Liver (tissue), 9 donors: ENCODE data around the gene BNC2. TPM values are rescaled to one million over a fixed set of nuclear protein-coding genes. Genes with fewer than 3 reads are reported as not detected.

Experiments used
- DNase-seq: peaks from one replicate; pipeline ENCODE4 v3.0.0-alpha.2; 2017; ENCODE audit warnings: low spot score
- H3K27ac ChIP-seq, 2 donors: one replicate each; pipeline ENCODE4 v1.7.0; 2013; ENCODE audit warnings: inconsistent platforms in 2 of 2, low read length in 2 of 2, control low read depth in 1 of 2, low read depth in 1 of 2, mild to moderate bottlenecking in 1 of 2
- H3K27me3 ChIP-seq, 4 donors: one replicate each; pipeline versions ENCODE4 v1.6.1 to v1.7.0; 2013; ENCODE audit warnings: low read length in 3 of 4, inconsistent platforms in 1 of 4, mild to moderate bottlenecking in 1 of 4, moderate library complexity in 1 of 4; ENCODE audit not compliant: control insufficient read depth in 4 of 4, insufficient read depth in 4 of 4
- H3K36me3 ChIP-seq, 4 donors: one replicate each; pipeline versions ENCODE4 v1.6.1 to v1.7.0; 2013; ENCODE audit warnings: low read length in 3 of 4, mild to moderate bottlenecking in 3 of 4, low read depth in 1 of 4, moderate library complexity in 1 of 4; ENCODE audit not compliant: control insufficient read depth in 4 of 4, insufficient read depth in 3 of 4
- H3K4me1 ChIP-seq, 4 donors: one replicate each; pipeline versions ENCODE4 v1.6.1 to v1.7.0; 2013; ENCODE audit warnings: low read length in 3 of 4, mild to moderate bottlenecking in 3 of 4, moderate library complexity in 1 of 4; ENCODE audit not compliant: control insufficient read depth in 4 of 4, insufficient read depth in 4 of 4
- H3K4me3 ChIP-seq, 3 donors: one replicate each; pipeline versions ENCODE4 v1.6.1 to v1.7.0; 2013; ENCODE audit warnings: low read length in 3 of 3, control low read depth in 1 of 3, low read depth in 1 of 3, mild to moderate bottlenecking in 1 of 3
- H3K9ac ChIP-seq, 2 donors: one replicate each; pipeline ENCODE4 v1.7.0; 2013; ENCODE audit warnings: low read length in 2 of 2, mild to moderate bottlenecking in 2 of 2, moderate library complexity in 2 of 2, control low read depth in 1 of 2, low read depth in 1 of 2
- H3K9me3 ChIP-seq, 4 donors: one replicate each; pipeline versions ENCODE4 v1.6.1 to v1.7.0; 2013; ENCODE audit warnings: low read length in 3 of 4; ENCODE audit not compliant: control insufficient read depth in 4 of 4
- FOXA1 ChIP-seq: IDR thresholded peaks from 2 replicates; pipeline ENCODE4 v1.6.1; 2016; ENCODE audit warnings: antibody characterized with exemption
- FOXA2 ChIP-seq: IDR thresholded peaks from 2 replicates; pipeline ENCODE4 v1.6.1; 2016; ENCODE audit warnings: antibody characterized with exemption
- GABPA ChIP-seq, 2 donors: IDR thresholded peaks in 1 of 2; conservative IDR thresholded peaks in 1 of 2; 2 replicates each; pipeline ENCODE4 v1.6.1; 2016; ENCODE audit warnings: antibody characterized with exemption in 2 of 2, mild to moderate bottlenecking in 1 of 2, moderate library complexity in 1 of 2
- JUND ChIP-seq, 2 donors: IDR thresholded peaks; 2 replicates each; pipeline ENCODE4 v1.6.1; 2016; ENCODE audit warnings: antibody characterized with exemption in 2 of 2
- SP1 ChIP-seq: IDR thresholded peaks from 2 replicates; pipeline ENCODE4 v1.6.1; 2018; ENCODE audit warnings: antibody characterized with exemption, mild to moderate bottlenecking
- WGBS: extraction: QIAGEN DNeasy Blood & Tissue Kit; methylation state at CpG from one replicate; pipeline ENCODE4 v1.1.7; 2013; 5-methylcytosine and 5-hydroxymethylcytosine counted together
- polyA plus RNA-seq, 2 donors: library from polyadenylated mRNA; stranded (reverse) in 1 of 2; unstranded in 1 of 2; fragments of 200-250 nt in 1 of 2; fragments of >200 nt in 1 of 2; fragmentation: Nextera tagmentation in 1 of 2; extraction: Ambion mirVana in 1 of 2; gene quantifications; one replicate each; pipeline versions ENCODE4 v1.2.1 to v1.2.3, GENCODE V29; 2013 to 2015
- total RNA-seq, 2 donors: library from RNA; depleted of rRNA; stranded (reverse); fragments of >200 nt; gene quantifications; one replicate each; pipeline ENCODE4 v1.2.3, GENCODE V29; 2014
- TF ChIP-seq, protein P1 (sequence below): IDR thresholded peaks from 2 replicates; pipeline ENCODE4 v1.6.1; 2016; ENCODE audit warnings: antibody characterized with exemption, mild to moderate bottlenecking
- TF ChIP-seq, protein P2 (sequence below): IDR thresholded peaks from 2 replicates; pipeline ENCODE4 v1.6.1; 2016; ENCODE audit warnings: antibody characterized with exemption
- donor health status: healthy.
- donor health status: healthy.
- donor health status: healthy.
- donor health status: healthy.
- donor health status: healthy.

Gene BNC2
- total and polyA plus RNA-seq, 4 donors, result 0.07 to 0.67 (median 0.08) TPM

DNA sequence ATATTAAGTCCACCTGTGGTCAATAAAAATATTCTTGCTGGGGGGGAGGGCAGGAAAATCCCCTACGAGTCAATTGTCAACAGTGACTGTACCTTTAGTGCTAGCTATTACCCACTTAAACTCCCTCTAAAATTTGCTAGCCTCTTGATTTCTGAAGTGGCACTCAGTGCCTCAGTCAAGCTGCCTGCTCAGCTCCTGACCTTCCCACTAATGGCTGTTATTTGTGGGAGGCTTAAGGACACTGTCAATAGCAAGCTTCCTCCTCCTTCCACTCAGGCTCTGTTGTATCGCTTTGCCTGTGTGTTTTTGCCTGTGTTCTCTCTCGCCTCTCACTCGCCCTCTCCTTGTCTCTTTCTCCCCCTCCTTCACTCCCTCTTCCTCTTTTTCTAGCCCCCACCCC lies 140.8 kb downstream of the BNC2 start:
- WGBS, result 35% methylated on average over 4 of the region's 4 CpGs
- no peak for TF ChIP-seq FOXA1
- TF ChIP-seq, protein P1, sequence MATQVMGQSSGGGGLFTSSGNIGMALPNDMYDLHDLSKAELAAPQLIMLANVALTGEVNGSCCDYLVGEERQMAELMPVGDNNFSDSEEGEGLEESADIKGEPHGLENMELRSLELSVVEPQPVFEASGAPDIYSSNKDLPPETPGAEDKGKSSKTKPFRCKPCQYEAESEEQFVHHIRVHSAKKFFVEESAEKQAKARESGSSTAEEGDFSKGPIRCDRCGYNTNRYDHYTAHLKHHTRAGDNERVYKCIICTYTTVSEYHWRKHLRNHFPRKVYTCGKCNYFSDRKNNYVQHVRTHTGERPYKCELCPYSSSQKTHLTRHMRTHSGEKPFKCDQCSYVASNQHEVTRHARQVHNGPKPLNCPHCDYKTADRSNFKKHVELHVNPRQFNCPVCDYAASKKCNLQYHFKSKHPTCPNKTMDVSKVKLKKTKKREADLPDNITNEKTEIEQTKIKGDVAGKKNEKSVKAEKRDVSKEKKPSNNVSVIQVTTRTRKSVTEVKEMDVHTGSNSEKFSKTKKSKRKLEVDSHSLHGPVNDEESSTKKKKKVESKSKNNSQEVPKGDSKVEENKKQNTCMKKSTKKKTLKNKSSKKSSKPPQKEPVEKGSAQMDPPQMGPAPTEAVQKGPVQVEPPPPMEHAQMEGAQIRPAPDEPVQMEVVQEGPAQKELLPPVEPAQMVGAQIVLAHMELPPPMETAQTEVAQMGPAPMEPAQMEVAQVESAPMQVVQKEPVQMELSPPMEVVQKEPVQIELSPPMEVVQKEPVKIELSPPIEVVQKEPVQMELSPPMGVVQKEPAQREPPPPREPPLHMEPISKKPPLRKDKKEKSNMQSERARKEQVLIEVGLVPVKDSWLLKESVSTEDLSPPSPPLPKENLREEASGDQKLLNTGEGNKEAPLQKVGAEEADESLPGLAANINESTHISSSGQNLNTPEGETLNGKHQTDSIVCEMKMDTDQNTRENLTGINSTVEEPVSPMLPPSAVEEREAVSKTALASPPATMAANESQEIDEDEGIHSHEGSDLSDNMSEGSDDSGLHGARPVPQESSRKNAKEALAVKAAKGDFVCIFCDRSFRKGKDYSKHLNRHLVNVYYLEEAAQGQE, result no peak
- TF ChIP-seq FOXA2, result no peak
- DNase-seq, result no peak

DNA sequence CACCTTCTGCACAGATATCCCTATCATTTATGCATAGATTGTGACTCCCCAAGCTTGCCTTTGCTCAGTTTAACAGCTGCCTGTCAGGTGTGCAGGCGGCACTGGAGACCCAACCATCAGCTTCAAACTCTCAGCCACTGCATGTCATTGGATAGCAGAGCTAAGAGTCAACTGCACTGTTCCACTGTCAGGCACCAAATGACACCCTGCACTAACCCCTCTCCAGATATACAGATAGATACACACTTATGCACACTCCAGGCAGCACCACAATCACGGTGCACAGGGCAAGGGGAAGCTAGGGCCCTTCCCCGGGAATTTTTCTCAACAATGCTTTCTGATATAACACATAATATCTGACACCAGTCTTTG lies 142.3 kb downstream of the BNC2 start:
- H3K9ac ChIP-seq, result no peak overlapping the region
- no peak for TF ChIP-seq GABPA (IDR thresholded peaks at IDR 0.05 in 1 of 2, conservative IDR thresholded peaks at IDR 0.05 in 1 of 2)
- no peaks in the 10 kb centered on the region for H3K9me3 ChIP-seq
- no peak overlapping the region for H3K27ac ChIP-seq
- no peaks in the 10 kb centered on the region for H3K36me3 ChIP-seq
- no peak for DNase-seq
- peaks cover 0 to 25% (median 4%) of the 10 kb centered on the region in 4 donors for H3K27me3 ChIP-seq
- peaks cover 0 to 11% (median 9%) of the 10 kb centered on the region in 4 donors for H3K4me1 ChIP-seq
- 75% methylated on average over 3 of the region's 3 CpGs for WGBS
- H3K4me3 ChIP-seq, result no peak overlapping the region

More for the DNA sequence above, 140.8 kb downstream of the BNC2 start:
- no peaks in the 10 kb centered on the region for H3K9me3 ChIP-seq
- H3K27ac ChIP-seq, result no peak overlapping the region
- H3K36me3 ChIP-seq, result no peaks in the 10 kb centered on the region
- H3K4me3 ChIP-seq, result no peak overlapping the region
- H3K9ac ChIP-seq, result no peak overlapping the region
- H3K27me3 ChIP-seq, result peaks cover 0 to 25% (median 4%) of the 10 kb centered on the region in 4 donors
- H3K4me1 ChIP-seq, result peaks cover 0 to 11% (median 9%) of the 10 kb centered on the region in 4 donors

DNA sequence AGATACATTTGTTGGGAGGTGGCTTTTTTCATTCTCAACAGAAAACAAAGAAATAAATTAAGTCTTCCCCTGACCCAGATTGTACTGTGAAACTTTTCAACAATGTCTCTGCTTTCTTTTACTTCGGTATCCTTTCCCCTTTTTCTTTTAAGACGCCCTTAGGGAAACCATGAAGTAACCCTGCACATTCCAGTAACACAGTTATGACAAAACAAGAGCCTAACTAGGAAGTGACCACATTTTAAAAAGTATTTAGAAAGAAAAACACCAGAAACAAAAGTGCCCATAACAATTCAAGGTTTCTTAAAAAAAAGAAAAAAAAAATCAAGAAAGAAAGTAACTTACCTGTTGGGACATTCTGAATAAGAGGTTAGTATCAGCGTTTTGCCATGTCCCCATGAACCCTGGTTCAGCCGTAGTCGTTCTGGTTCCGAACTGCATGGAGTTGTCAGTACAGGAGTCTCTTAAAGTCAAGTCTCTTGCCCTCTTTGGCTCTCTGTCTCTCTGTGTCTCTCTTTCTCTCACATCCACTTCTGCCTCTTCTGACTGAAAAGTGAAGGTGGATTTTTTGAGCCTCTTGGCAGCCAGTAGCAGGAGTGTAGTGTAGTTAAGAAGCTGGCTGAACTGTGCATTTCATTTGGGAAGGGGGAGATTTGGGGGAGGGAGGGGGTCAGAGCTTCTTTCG lies 142.9 kb downstream of the BNC2 start:
- Histone ChIP-seq H3K27me3 (peaks cover 0 to 22% (median 4%) of the 10 kb centered on the region in 4 donors), H3K9ac (no peak overlapping the region), H3K9me3 (no peaks in the 10 kb centered on the region), H3K27ac (peak overlapping the region in 1 of 2 donors; percentile 50), H3K4me3 (peak overlapping the region in 2 of 3 donors; percentile 44 to 55), H3K36me3 (no peaks in the 10 kb centered on the region), H3K4me1 (peaks cover 0 to 11% (median 9%) of the 10 kb centered on the region in 4 donors)
- TF ChIP-seq GABPA (IDR thresholded peaks at IDR 0.05 in 1 of 2, conservative IDR thresholded peaks at IDR 0.05 in 1 of 2) (no peak), SP1 (no peak), FOXA1 (no peak), JUND (IDR thresholded peaks at IDR 0.05) (no peak)
- TF ChIP-seq, protein P1, result no peak
- TF ChIP-seq, protein P2, sequence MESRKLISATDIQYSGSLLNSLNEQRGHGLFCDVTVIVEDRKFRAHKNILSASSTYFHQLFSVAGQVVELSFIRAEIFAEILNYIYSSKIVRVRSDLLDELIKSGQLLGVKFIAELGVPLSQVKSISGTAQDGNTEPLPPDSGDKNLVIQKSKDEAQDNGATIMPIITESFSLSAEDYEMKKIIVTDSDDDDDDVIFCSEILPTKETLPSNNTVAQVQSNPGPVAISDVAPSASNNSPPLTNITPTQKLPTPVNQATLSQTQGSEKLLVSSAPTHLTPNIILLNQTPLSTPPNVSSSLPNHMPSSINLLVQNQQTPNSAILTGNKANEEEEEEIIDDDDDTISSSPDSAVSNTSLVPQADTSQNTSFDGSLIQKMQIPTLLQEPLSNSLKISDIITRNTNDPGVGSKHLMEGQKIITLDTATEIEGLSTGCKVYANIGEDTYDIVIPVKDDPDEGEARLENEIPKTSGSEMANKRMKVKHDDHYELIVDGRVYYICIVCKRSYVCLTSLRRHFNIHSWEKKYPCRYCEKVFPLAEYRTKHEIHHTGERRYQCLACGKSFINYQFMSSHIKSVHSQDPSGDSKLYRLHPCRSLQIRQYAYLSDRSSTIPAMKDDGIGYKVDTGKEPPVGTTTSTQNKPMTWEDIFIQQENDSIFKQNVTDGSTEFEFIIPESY, result no peak
- WGBS, result 31% methylated on average over 7 of the region's 7 CpGs
- DNase-seq, result no peak
